Umbilical cord (tissue), 2 donors: ENCODE measurements around the gene KRTAP10-9. TPM values are rescaled to one million over a fixed set of nuclear protein-coding genes. Genes with fewer than 3 reads are reported as not detected.
"Not testable (repeated sequence)": the region's sequence is repeated elsewhere in the genome, so short reads cannot be mapped to it uniquely, and the experiment has no call there.

Source experiments
- DNase-seq: peaks from one replicate; pipeline ENCODE4 v3.0.0-alpha.2; 2015; ENCODE audit warnings: low spot score
- total RNA-seq: library from RNA; depleted of rRNA; stranded (reverse); fragments of >200 nt; gene quantifications from one replicate; pipeline ENCODE4 v1.2.3, GENCODE V29; 2014; ENCODE audit warnings: low replicate concordance; ENCODE audit not compliant: insufficient read depth

KRTAP10-9 gene
- total RNA-seq, result not detected

- no peak for DNase-seq
Measured at GRCh38 chr21:44626673-44627143, at the start of gene KRTAP10-9. Gene KRTAP10-9, plus strand, starts transcription at chr21:44627093. Its CDS starts 79 bp downstream, at chr21:44627172.

- DNase-seq, result no peak
Measured at GRCh38 chr21:44578371-44579055, 48.4 kb upstream of the KRTAP10-9 start.

GRCh38 chr21:44579056-44579832, 47.6 kb upstream of the KRTAP10-9 start:
- DNase-seq, result no peak

GRCh38 chr21:44579833-44580144, 47.1 kb upstream of the KRTAP10-9 start:
- DNase-seq, result no peak

GRCh38 chr21:44580231-44580821, 46.6 kb upstream of the KRTAP10-9 start, which contains the start of gene KRTAP10-5:
Gene KRTAP10-5, minus strand, starts transcription at chr21:44580604. Its CDS starts 26 bp downstream, at chr21:44580578.
- not testable (repeated sequence) for DNase-seq

- no peak for DNase-seq
Measured at GRCh38 chr21:44581158-44581557, 45.7 kb upstream of the KRTAP10-9 start.

- no peak for DNase-seq
Measured at GRCh38 chr21:44582055-44582454, 44.8 kb upstream of the KRTAP10-9 start.

GRCh38 chr21:44583089-44583799, 43.6 kb upstream of the KRTAP10-9 start:
- peak; percentile 43 for DNase-seq

- DNase-seq, result no peak
Measured at GRCh38 chr21:44583800-44584147, 43.1 kb upstream of the KRTAP10-9 start.

GRCh38 chr21:44585892-44586291, 41.0 kb upstream of the KRTAP10-9 start:
- no peak for DNase-seq

GRCh38 chr21:44589094-44589493, 37.8 kb upstream of the KRTAP10-9 start:
- DNase-seq, result no peak

- no peak for DNase-seq
Measured at GRCh38 chr21:44589586-44590305, 37.1 kb upstream of the KRTAP10-9 start.

GRCh38 chr21:44590311-44590721, 36.6 kb upstream of the KRTAP10-9 start:
- no peak for DNase-seq

- DNase-seq, result not testable (repeated sequence)
Measured at GRCh38 chr21:44590897-44591800, 35.7 kb upstream of the KRTAP10-9 start.

GRCh38 chr21:44591801-44592130, 35.1 kb upstream of the KRTAP10-9 start:
- DNase-seq, result not testable (repeated sequence)

GRCh38 chr21:44592446-44593311, 34.2 kb upstream of the KRTAP10-9 start, which contains the start of gene KRTAP10-6:
Gene KRTAP10-6, minus strand, starts transcription at chr21:44592505. Its CDS starts 21 bp downstream, at chr21:44592484.
- no peak for DNase-seq

- peak; percentile 33 for DNase-seq
Measured at GRCh38 chr21:44593598-44594405, 33.1 kb upstream of the KRTAP10-9 start.

- no peak for DNase-seq
Measured at GRCh38 chr21:44594406-44594916, 32.4 kb upstream of the KRTAP10-9 start.
